ENCODE results near the gene B4GALT2. TPM values are rescaled to one million over a fixed set of nuclear protein-coding genes. Genes with fewer than 3 reads are reported as not detected.

Gene B4GALT2
- total RNA-seq, 1 donor from 2014 or later = 84.0 TPM

- Histone ChIP-seq H3K4me3 (ENCODE audit: low read depth, low read length) (no peak overlapping the region), H3K27me3 (ENCODE audit: control insufficient read depth, insufficient read depth, low read length) (no peaks in the 10 kb centered on the region), H3K36me3 (ENCODE audit: control insufficient read depth, insufficient read depth, low read length) (peaks cover 39% of the 10 kb centered on the region)
- TF ChIP-seq CTCF (IDR thresholded peaks at IDR 0.05; ENCODE audit: insufficient read depth, low read length, severe bottlenecking) = no peak
- FAIRE-seq = no peak
- no peak for DNase-seq (ENCODE audit: low read depth)
These were observed 21.2 kb downstream of the B4GALT2 start for GRCh38 chr1:44000122-44000665.

- H3K4me3 ChIP-seq (ENCODE audit: low read depth, low read length) = no peak overlapping the region
- FAIRE-seq (no peak), DNase-seq (ENCODE audit: low read depth) (no peak)
- no peak for TF ChIP-seq CTCF (IDR thresholded peaks at IDR 0.05; ENCODE audit: insufficient read depth, low read length, severe bottlenecking)
- H3K27me3 ChIP-seq (ENCODE audit: control insufficient read depth, insufficient read depth, low read length) = no peaks in the 10 kb centered on the region
- peaks cover 38% of the 10 kb centered on the region for H3K36me3 ChIP-seq (ENCODE audit: control insufficient read depth, insufficient read depth, low read length)
These were observed 23.2 kb downstream of the B4GALT2 start for GRCh38 chr1:44002165-44002564.

- Histone ChIP-seq H3K27me3 (ENCODE audit: control insufficient read depth, insufficient read depth, low read length) (no peaks in the 10 kb centered on the region), H3K36me3 (ENCODE audit: control insufficient read depth, insufficient read depth, low read length) (peaks cover 39% of the 10 kb centered on the region), H3K4me3 (ENCODE audit: low read depth, low read length) (no peak overlapping the region)
- no peak for TF ChIP-seq CTCF (IDR thresholded peaks at IDR 0.05; ENCODE audit: insufficient read depth, low read length, severe bottlenecking)
- FAIRE-seq (no peak), DNase-seq (ENCODE audit: low read depth) (no peak)
These were observed 23.7 kb downstream of the B4GALT2 start for GRCh38 chr1:44002606-44003157.

GRCh38 chr1:44008259-44008658 is 29.2 kb downstream of the B4GALT2 start:
- FAIRE-seq (no peak), DNase-seq (ENCODE audit: low read depth) (no peak)
- TF ChIP-seq CTCF (IDR thresholded peaks at IDR 0.05; ENCODE audit: insufficient read depth, low read length, severe bottlenecking) = no peak
- no peak overlapping the region for H3K4me3 ChIP-seq (ENCODE audit: low read depth, low read length)
- peaks cover 15% of the 10 kb centered on the region for H3K36me3 ChIP-seq (ENCODE audit: control insufficient read depth, insufficient read depth, low read length)
- H3K27me3 ChIP-seq (ENCODE audit: control insufficient read depth, insufficient read depth, low read length) = no peaks in the 10 kb centered on the region

GRCh38 chr1:44010935-44011471 is 32.0 kb downstream of the B4GALT2 start:
- no peak for DNase-seq (ENCODE audit: low read depth)
- no peaks in the 10 kb centered on the region for H3K27me3 ChIP-seq (ENCODE audit: control insufficient read depth, insufficient read depth, low read length)
- H3K4me3 ChIP-seq (ENCODE audit: low read depth, low read length) = no peak overlapping the region
- no peak for FAIRE-seq
- H3K36me3 ChIP-seq (ENCODE audit: control insufficient read depth, insufficient read depth, low read length) = peaks cover 10% of the 10 kb centered on the region
- TF ChIP-seq CTCF (IDR thresholded peaks at IDR 0.05; ENCODE audit: insufficient read depth, low read length, severe bottlenecking) = no peak

GRCh38 chr1:44012404-44012803 is 33.4 kb downstream of the B4GALT2 start:
- TF ChIP-seq CTCF (IDR thresholded peaks at IDR 0.05; ENCODE audit: insufficient read depth, low read length, severe bottlenecking) = no peak
- no peak overlapping the region for H3K4me3 ChIP-seq (ENCODE audit: low read depth, low read length)
- no peak for FAIRE-seq
- no peak for DNase-seq (ENCODE audit: low read depth)
- H3K27me3 ChIP-seq (ENCODE audit: control insufficient read depth, insufficient read depth, low read length) = no peaks in the 10 kb centered on the region
- H3K36me3 ChIP-seq (ENCODE audit: control insufficient read depth, insufficient read depth, low read length) = peaks cover 10% of the 10 kb centered on the region
